Neural progenitor cell (in vitro differentiated cells): ENCODE measurements around the gene MPV17L2.

Experiments used
- CTCF ChIP-seq: fragments of 200-600 bp; sonication (generic); IDR thresholded peaks from 2 replicates; pipeline ENCODE4 v1.5.1; 2017; ENCODE audit warnings: antibody characterized with exemption, mild to moderate bottlenecking
- EZH2 ChIP-seq: fragments of 200-600 bp; sonication (generic); IDR thresholded peaks from 2 replicates; pipeline ENCODE4 v1.6.1; 2017; ENCODE audit warnings: antibody characterized with exemption, mild to moderate bottlenecking, moderate library complexity
- EZH2phosphoT487 ChIP-seq: fragments of 200-600 bp; sonication (generic); IDR thresholded peaks from 2 replicates; pipeline ENCODE4 v1.6.1; 2017; ENCODE audit warnings: antibody characterized with exemption

GRCh38 chr19:18196511-18196845, 3.5 kb downstream of the MPV17L2 start:
- TF ChIP-seq CTCF (no peak), EZH2 (no peak), EZH2phosphoT487 (no peak)
